GM12891 (cell line): ENCODE data around the gene HCN2.

Experiments used
- DNase-seq: peaks from one replicate; pipeline ENCODE4 v3.0.0; 2011; ENCODE audit warnings: low spot score; ENCODE audit not compliant: insufficient read length
- FAIRE-seq: peaks from 2 replicates; lab custom pipeline; 2011; peaks lifted over from hg19 to GRCh38; lab: Jason Lieb, UNC
- PAX5 ChIP-seq: IDR thresholded peaks from 2 replicates; pipeline ENCODE4 v1.6.1; 2011; ENCODE audit warnings: low read length, moderate library complexity, mild to moderate bottlenecking; ENCODE audit not compliant: insufficient read depth, severe bottlenecking
- POLR2A ChIP-seq: IDR thresholded peaks from 2 replicates; pipeline ENCODE4 v1.6.1; 2011; ENCODE audit warnings: low read depth, low read length, control low read depth
- POLR2AphosphoS5 ChIP-seq: IDR thresholded peaks from 2 replicates; pipeline ENCODE4 v1.6.1; 2011; ENCODE audit warnings: low read depth, low read length, control low read depth
- POU2F2 ChIP-seq: IDR thresholded peaks from 2 replicates; pipeline ENCODE4 v1.6.1; 2011; ENCODE audit warnings: low read depth, mild to moderate bottlenecking, control low read depth, low read length, moderate library complexity
- SPI1 ChIP-seq: IDR thresholded peaks from 2 replicates; pipeline ENCODE4 v1.6.1; 2011; ENCODE audit warnings: low read depth, low read length, control low read depth
- TAF1 ChIP-seq: IDR thresholded peaks from 2 replicates; pipeline ENCODE4 v1.6.1; 2011; ENCODE audit warnings: low read depth, low read length, control low read depth

Gene HCN2

GRCh38 chr19:644789-645188 is 55.1 kb downstream of the HCN2 start:
- no peak for TF ChIP-seq TAF1
- no peak for TF ChIP-seq PAX5
- TF ChIP-seq SPI1, result no peak
- TF ChIP-seq POLR2A, result no peak
- no peak for TF ChIP-seq POU2F2
- TF ChIP-seq POLR2AphosphoS5, result no peak

GRCh38 chr19:645912-646778 is 56.5 kb downstream of the HCN2 start:
- no peak for DNase-seq
- FAIRE-seq, result no peak
- no peak for TF ChIP-seq POLR2A

More at GRCh38 chr19:644789-645188, 55.1 kb downstream of the HCN2 start:
- FAIRE-seq (no peak), DNase-seq (no peak)

- TF ChIP-seq TAF1 (no peak), SPI1 (no peak), PAX5 (no peak), POU2F2 (no peak), POLR2A (no peak), POLR2AphosphoS5 (no peak; the same call in 1 of the 2 replicates)
- DNase-seq (no peak), FAIRE-seq (no peak)
Measured at GRCh38 chr19:646779-647565, 57.3 kb downstream of the HCN2 start.

GRCh38 chr19:647566-648284 is 58.0 kb downstream of the HCN2 start:
- no peak for TF ChIP-seq SPI1
- no peak for TF ChIP-seq POLR2A
- no peak for TF ChIP-seq PAX5
- TF ChIP-seq POLR2AphosphoS5, result no peak
- TF ChIP-seq TAF1, result no peak
- TF ChIP-seq POU2F2, result no peak
- no peak for DNase-seq
- no peak for FAIRE-seq

GRCh38 chr19:648305-648704 is 58.6 kb downstream of the HCN2 start:
- no peak for TF ChIP-seq TAF1
- DNase-seq (no peak), FAIRE-seq (no peak)

- DNase-seq (no peak), FAIRE-seq (no peak)
- no peak for TF ChIP-seq SPI1
- no peak for TF ChIP-seq POLR2AphosphoS5
- TF ChIP-seq PAX5, result no peak
- TF ChIP-seq TAF1, result no peak
- TF ChIP-seq POLR2A, result no peak
- no peak for TF ChIP-seq POU2F2
Measured at GRCh38 chr19:648904-649801, 59.5 kb downstream of the HCN2 start.

- no peak for TF ChIP-seq POLR2AphosphoS5
- no peak for TF ChIP-seq POLR2A
- no peak for TF ChIP-seq SPI1
- TF ChIP-seq PAX5, result no peak
- no peak for TF ChIP-seq TAF1
- FAIRE-seq (no peak), DNase-seq (no peak)
Measured at GRCh38 chr19:650121-650520, 60.4 kb downstream of the HCN2 start.

GRCh38 chr19:651114-651818 is 61.6 kb downstream of the HCN2 start:
- FAIRE-seq, result no peak
- DNase-seq, result no peak
- TF ChIP-seq POLR2AphosphoS5, result no peak
- TF ChIP-seq PAX5, result no peak
- TF ChIP-seq SPI1, result no peak
- TF ChIP-seq POLR2A, result no peak
- no peak for TF ChIP-seq TAF1
- no peak for TF ChIP-seq POU2F2
